HEK293 (cell line): ENCODE data around the gene UBE3A.

ENCODE experiments used
- CTCF ChIA-PET: fragments of 350-600 bp; formaldehyde crosslinking; extraction: SDS; loops from one replicate; lab custom pipeline; 2021; ENCODE audit warnings: antibody characterized with exemption; lab: Yijun Ruan, JAX
- POLR2A ChIA-PET: fragments of 300-600 bp; formaldehyde crosslinking; extraction: SDS; loops from one replicate; lab custom pipeline; 2020; ENCODE audit warnings: antibody characterized with exemption, inconsistent platforms; lab: Yijun Ruan, JAX
- H3K27ac ChIP-seq: fragments of 200-500 bp; sonication (Bioruptor generic); 2 replicates; pipeline ENCODE4 v1.5.1; 2014; ENCODE audit warnings: low read depth, low read length, control low read depth, inconsistent platforms; ENCODE audit errors: extremely low read depth
- H3K36me3 ChIP-seq, 2 experiments: fragments of 200-500 bp in 1 of 2; sonication (Bioruptor generic) in 1 of 2; 1 replicate in 1 of 2; 2 replicates in 1 of 2; pipeline ENCODE4 v1.5.1; 2014 to 2017; ENCODE audit warnings: inconsistent platforms in 2 of 2, low read length in 2 of 2; ENCODE audit not compliant: control insufficient read depth in 2 of 2, insufficient read depth in 1 of 2
- H3K4me1 ChIP-seq: fragments of 200-500 bp; sonication (Bioruptor generic); 2 replicates; pipeline ENCODE4 v1.5.1; 2014; ENCODE audit warnings: mild to moderate bottlenecking, low read length, inconsistent platforms; ENCODE audit not compliant: control insufficient read depth, insufficient read depth
- H3K4me3 ChIP-seq: 2 replicates; pipeline ENCODE4 v1.5.1; 2011; ENCODE audit warnings: low read depth, mild to moderate bottlenecking, control low read depth, low read length, moderate library complexity
- H3K9me3 ChIP-seq: fragments of 200-500 bp; sonication (Bioruptor generic); 2 replicates; pipeline ENCODE4 v1.5.1; 2014; ENCODE audit warnings: low read depth, low read length, inconsistent platforms; ENCODE audit not compliant: control insufficient read depth, insufficient read depth
- ATF2 ChIP-seq: fragments of 450-650 bp; formaldehyde crosslinking; IDR thresholded peaks from 2 replicates; pipeline ENCODE4 v1.5.1; 2016; ENCODE audit warnings: missing biosample characterization, missing genetic modification characterization, low read depth
- GLIS1 ChIP-seq: fragments of 450-650 bp; formaldehyde crosslinking; IDR thresholded peaks from 2 replicates; pipeline ENCODE4 v1.5.1; 2016; ENCODE audit warnings: missing biosample characterization, missing genetic modification characterization
- OVOL3 ChIP-seq: fragments of 450-650 bp; formaldehyde crosslinking; IDR thresholded peaks from 2 replicates; pipeline ENCODE4 v1.5.1; 2016; ENCODE audit warnings: missing biosample characterization, missing genetic modification characterization
- REPIN1 ChIP-seq: fragments of 450-650 bp; formaldehyde crosslinking; IDR thresholded peaks from 2 replicates; pipeline ENCODE4 v1.5.1; 2017; ENCODE audit warnings: missing biosample characterization, missing genetic modification characterization, low read depth
- ZBTB7A ChIP-seq: fragments of 450-650 bp; formaldehyde crosslinking; IDR thresholded peaks from 2 replicates; pipeline ENCODE4 v1.5.1; 2016; ENCODE audit warnings: low read depth, missing biosample characterization, missing genetic modification characterization
- ZNF121 ChIP-seq: fragments of 450-650 bp; formaldehyde crosslinking; IDR thresholded peaks from 2 replicates; pipeline ENCODE4 v1.5.1; 2016; ENCODE audit warnings: missing biosample characterization, missing genetic modification characterization
- ZNF133 ChIP-seq: fragments of 450-650 bp; formaldehyde crosslinking; IDR thresholded peaks from 2 replicates; pipeline ENCODE4 v1.5.1; 2016; ENCODE audit warnings: missing biosample characterization, missing genetic modification characterization
- ZNF18 ChIP-seq: fragments of 450-650 bp; formaldehyde crosslinking; IDR thresholded peaks from 2 replicates; pipeline ENCODE4 v1.5.1; 2016; ENCODE audit warnings: missing biosample characterization, missing genetic modification characterization
- ZNF19 ChIP-seq: fragments of 450-650 bp; formaldehyde crosslinking; IDR thresholded peaks from 2 replicates; pipeline ENCODE4; 2016; ENCODE audit warnings: missing biosample characterization, missing genetic modification characterization, low read depth
- ZNF23 ChIP-seq: fragments of 450-650 bp; formaldehyde crosslinking; IDR thresholded peaks from 2 replicates; pipeline ENCODE4 v1.5.1; 2016; ENCODE audit warnings: missing biosample characterization, missing genetic modification characterization, borderline replicate concordance
- ZNF350 ChIP-seq: fragments of 450-650 bp; formaldehyde crosslinking; IDR thresholded peaks from 2 replicates; pipeline ENCODE4 v1.5.0; 2017; ENCODE audit warnings: missing biosample characterization, mild to moderate bottlenecking, missing genetic modification characterization
- ZNF391 ChIP-seq: fragments of 450-650 bp; formaldehyde crosslinking; IDR thresholded peaks from 2 replicates; pipeline ENCODE4 v1.5.1; 2016; ENCODE audit warnings: low read depth, missing biosample characterization, missing genetic modification characterization, borderline replicate concordance
- ZNF426 ChIP-seq: fragments of 450-650 bp; formaldehyde crosslinking; IDR thresholded peaks from 2 replicates; pipeline ENCODE4 v1.5.1; 2017; ENCODE audit warnings: missing biosample characterization, missing genetic modification characterization, mild to moderate bottlenecking, inconsistent platforms, moderate library complexity
- ZNF449 ChIP-seq: fragments of 450-650 bp; formaldehyde crosslinking; IDR thresholded peaks from 2 replicates; pipeline ENCODE4 v1.5.1; 2017; ENCODE audit warnings: missing biosample characterization, mild to moderate bottlenecking, missing genetic modification characterization, moderate library complexity
- ZNF549 ChIP-seq: fragments of 450-650 bp; IDR thresholded peaks from 2 replicates; pipeline ENCODE4 v1.5.1; 2018; ENCODE audit warnings: missing biosample characterization, missing genetic modification characterization, mild to moderate bottlenecking, inconsistent platforms, moderate library complexity
- ZNF561 ChIP-seq: fragments of 450-650 bp; IDR thresholded peaks from 2 replicates; pipeline ENCODE4 v1.5.1; 2018; ENCODE audit warnings: missing biosample characterization, missing genetic modification characterization, borderline replicate concordance
- ZNF626 ChIP-seq: fragments of 450-650 bp; sonication (Bioruptor Pico); formaldehyde crosslinking; IDR thresholded peaks from 2 replicates; pipeline ENCODE4 v1.5.1; 2018; ENCODE audit warnings: missing biosample characterization, missing genetic modification characterization, inconsistent platforms
- ZNF747 ChIP-seq: fragments of 450-650 bp; formaldehyde crosslinking; IDR thresholded peaks from 2 replicates; pipeline ENCODE4 v1.5.1; 2016; ENCODE audit warnings: missing biosample characterization, missing genetic modification characterization
- ZNF768 ChIP-seq: fragments of 450-650 bp; formaldehyde crosslinking; IDR thresholded peaks from 2 replicates; pipeline ENCODE4 v1.5.1; 2018; ENCODE audit warnings: missing biosample characterization, mild to moderate bottlenecking, missing genetic modification characterization
- ZNF791 ChIP-seq: fragments of 450-650 bp; formaldehyde crosslinking; IDR thresholded peaks from 2 replicates; pipeline ENCODE4 v1.5.1; 2016; ENCODE audit warnings: missing biosample characterization, missing genetic modification characterization
- ZSCAN23 ChIP-seq: fragments of 450-650 bp; formaldehyde crosslinking; IDR thresholded peaks from 2 replicates; pipeline ENCODE4 v1.5.1; 2016; ENCODE audit warnings: missing biosample characterization, missing genetic modification characterization
- ZSCAN30 ChIP-seq: fragments of 450-650 bp; IDR thresholded peaks from 2 replicates; pipeline ENCODE4 v1.5.1; 2018; ENCODE audit warnings: missing biosample characterization, mild to moderate bottlenecking, missing genetic modification characterization, moderate library complexity
- TF ChIP-seq, protein P1 (sequence below): fragments of 450-650 bp; formaldehyde crosslinking; IDR thresholded peaks from 2 replicates; pipeline ENCODE4 v1.5.0; 2017; ENCODE audit warnings: missing biosample characterization, missing genetic modification characterization, borderline replicate concordance
- TF ChIP-seq, protein P2 (sequence below): fragments of 450-650 bp; formaldehyde crosslinking; IDR thresholded peaks from 2 replicates; pipeline ENCODE4 v1.5.1; 2017; ENCODE audit warnings: missing biosample characterization, missing genetic modification characterization

The UBE3A gene

GRCh38 chr15:25436707-25437106 is 2.1 kb downstream of the UBE3A start:
- H3K4me3 ChIP-seq, result no peak overlapping the region
- H3K27ac ChIP-seq, result no peak overlapping the region
- H3K36me3 ChIP-seq, result peaks cover 0 to 4% of the 10 kb centered on the region in 2 experiments; a peak in 1 of 3 replicates
- H3K9me3 ChIP-seq, result no peaks in the 10 kb centered on the region
- TF ChIP-seq ZNF121 (tag by site-specific recombination) (no peak), ZSCAN30 (tag by site-specific recombination) (no peak), ZNF747 (tag by site-specific recombination) (no peak), ZNF18 (tag by site-specific recombination) (no peak), ZNF768 (tag by site-specific recombination) (no peak), ATF2 (tag by site-specific recombination) (no peak), ZNF449 (no peak), REPIN1 (no peak), ZBTB7A (tag by site-specific recombination) (no peak), ZNF133 (tag by site-specific recombination) (no peak), ZNF791 (no peak), ZNF549 (tag by site-specific recombination) (no peak), ZNF23 (tag by site-specific recombination) (no peak), ZSCAN23 (tag by site-specific recombination) (no peak), GLIS1 (tag by site-specific recombination) (no peak), ZNF626 (tag by site-specific recombination) (no peak)
- TF ChIP-seq, protein P1, sequence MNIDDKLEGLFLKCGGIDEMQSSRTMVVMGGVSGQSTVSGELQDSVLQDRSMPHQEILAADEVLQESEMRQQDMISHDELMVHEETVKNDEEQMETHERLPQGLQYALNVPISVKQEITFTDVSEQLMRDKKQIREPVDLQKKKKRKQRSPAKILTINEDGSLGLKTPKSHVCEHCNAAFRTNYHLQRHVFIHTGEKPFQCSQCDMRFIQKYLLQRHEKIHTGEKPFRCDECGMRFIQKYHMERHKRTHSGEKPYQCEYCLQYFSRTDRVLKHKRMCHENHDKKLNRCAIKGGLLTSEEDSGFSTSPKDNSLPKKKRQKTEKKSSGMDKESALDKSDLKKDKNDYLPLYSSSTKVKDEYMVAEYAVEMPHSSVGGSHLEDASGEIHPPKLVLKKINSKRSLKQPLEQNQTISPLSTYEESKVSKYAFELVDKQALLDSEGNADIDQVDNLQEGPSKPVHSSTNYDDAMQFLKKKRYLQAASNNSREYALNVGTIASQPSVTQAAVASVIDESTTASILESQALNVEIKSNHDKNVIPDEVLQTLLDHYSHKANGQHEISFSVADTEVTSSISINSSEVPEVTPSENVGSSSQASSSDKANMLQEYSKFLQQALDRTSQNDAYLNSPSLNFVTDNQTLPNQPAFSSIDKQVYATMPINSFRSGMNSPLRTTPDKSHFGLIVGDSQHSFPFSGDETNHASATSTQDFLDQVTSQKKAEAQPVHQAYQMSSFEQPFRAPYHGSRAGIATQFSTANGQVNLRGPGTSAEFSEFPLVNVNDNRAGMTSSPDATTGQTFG (tag by site-specific recombination), result no peak
- H3K4me1 ChIP-seq, result no peaks in the 10 kb centered on the region
- ChIA-PET CTCF (no interaction called here), POLR2A (interaction anchor here (0.6 kb wide), 1 partner anchor 72 kb away, joined by 4 read pairs; no protein-coding TSS in a partner anchor)

- Histone ChIP-seq H3K4me3 (no peak overlapping the region), H3K36me3 (peaks cover 0 to 4% of the 10 kb centered on the region in 2 experiments; a peak in 1 of 3 replicates), H3K27ac (no peak overlapping the region), H3K9me3 (no peaks in the 10 kb centered on the region), H3K4me1 (no peaks in the 10 kb centered on the region)
- ChIA-PET POLR2A (interaction anchor here (0.7 kb wide), 1 partner anchor 25 kb away, joined by 3 read pairs; no protein-coding TSS in a partner anchor), CTCF (no interaction called here)
- TF ChIP-seq ZNF561 (tag by site-specific recombination), result no peak
- TF ChIP-seq ZNF19, result no peak
- TF ChIP-seq, protein P2, sequence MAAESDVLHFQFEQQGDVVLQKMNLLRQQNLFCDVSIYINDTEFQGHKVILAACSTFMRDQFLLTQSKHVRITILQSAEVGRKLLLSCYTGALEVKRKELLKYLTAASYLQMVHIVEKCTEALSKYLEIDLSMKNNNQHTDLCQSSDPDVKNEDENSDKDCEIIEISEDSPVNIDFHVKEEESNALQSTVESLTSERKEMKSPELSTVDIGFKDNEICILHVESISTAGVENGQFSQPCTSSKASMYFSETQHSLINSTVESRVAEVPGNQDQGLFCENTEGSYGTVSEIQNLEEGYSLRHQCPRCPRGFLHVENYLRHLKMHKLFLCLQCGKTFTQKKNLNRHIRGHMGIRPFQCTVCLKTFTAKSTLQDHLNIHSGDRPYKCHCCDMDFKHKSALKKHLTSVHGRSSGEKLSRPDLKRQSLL (tag by site-specific recombination), result no peak
- TF ChIP-seq ZNF426 (tag by site-specific recombination), result no peak
- no peak for TF ChIP-seq ZNF350 (tag by site-specific recombination)
- no peak for TF ChIP-seq OVOL3 (tag by site-specific recombination)
- TF ChIP-seq ZNF18 (tag by site-specific recombination), result no peak
- TF ChIP-seq GLIS1 (tag by site-specific recombination), result no peak
- no peak for TF ChIP-seq ZNF391 (tag by site-specific recombination)
Observed at GRCh38 chr15:25435474-25436243, 3.2 kb downstream of the UBE3A start.
